Stimulated activated CD8-positive, alpha-beta memory T cell treated with anti-CD3 and anti-CD28 coated beads, Interleukin-4, amount 100 ng/mL, for 1 hour (primary cell): Measurements from ENCODE around the gene ELK4.

Experiments used
- DNase-seq, 2 donors: peaks; one replicate each; pipeline ENCODE4 v3.0.0-alpha.2; 2020; ENCODE audit warnings: low read depth in 2 of 2, low spot score in 1 of 2

The ELK4 gene

GRCh38 chr1:205569411-205570172, 62.2 kb downstream of the ELK4 start:
- DNase-seq, result no peak

DNA sequence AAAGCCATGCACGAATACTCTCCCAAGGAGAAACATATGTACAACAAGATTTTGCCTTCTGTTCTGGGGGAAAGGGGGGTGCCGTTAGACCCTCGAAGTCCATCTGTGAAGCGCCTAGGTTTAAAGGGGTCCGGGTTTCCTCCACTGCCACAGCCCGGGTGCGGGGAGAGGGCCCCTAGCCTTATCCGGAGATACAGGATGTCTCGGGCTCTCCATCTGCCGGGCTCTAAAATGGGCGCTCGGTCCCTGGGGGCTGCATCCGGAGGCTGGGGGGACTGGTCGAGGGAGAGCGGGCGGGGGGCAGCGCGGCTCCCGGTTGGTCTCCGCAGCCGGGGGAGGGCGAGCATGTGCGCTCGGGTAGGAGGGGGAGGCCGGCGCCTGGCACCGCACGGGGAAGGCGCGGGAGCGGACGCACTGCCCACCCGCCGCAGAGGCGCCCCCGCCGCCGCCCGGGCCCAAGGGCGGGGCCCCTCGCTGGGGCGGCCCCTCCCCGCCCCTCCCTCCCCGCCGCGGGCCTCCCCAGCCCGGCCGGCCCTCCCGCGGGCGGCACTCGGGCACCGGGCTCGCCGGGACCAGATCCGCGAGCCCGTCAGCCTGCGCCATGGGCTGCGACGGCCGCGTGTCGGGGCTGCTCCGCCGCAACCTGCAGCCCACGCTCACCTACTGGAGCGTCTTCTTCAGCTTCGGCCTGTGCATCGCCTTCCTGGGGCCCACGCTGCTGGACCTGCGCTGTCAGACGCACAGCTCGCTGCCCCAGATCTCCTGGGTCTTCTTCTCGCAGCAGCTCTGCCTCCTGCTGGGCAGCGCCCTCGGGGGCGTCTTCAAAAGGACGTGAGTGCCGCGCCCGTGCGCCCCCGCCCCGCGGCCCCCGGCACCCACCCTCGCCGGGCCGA, 63.1 kb downstream of the ELK4 start:
- no peak for DNase-seq

DNA sequence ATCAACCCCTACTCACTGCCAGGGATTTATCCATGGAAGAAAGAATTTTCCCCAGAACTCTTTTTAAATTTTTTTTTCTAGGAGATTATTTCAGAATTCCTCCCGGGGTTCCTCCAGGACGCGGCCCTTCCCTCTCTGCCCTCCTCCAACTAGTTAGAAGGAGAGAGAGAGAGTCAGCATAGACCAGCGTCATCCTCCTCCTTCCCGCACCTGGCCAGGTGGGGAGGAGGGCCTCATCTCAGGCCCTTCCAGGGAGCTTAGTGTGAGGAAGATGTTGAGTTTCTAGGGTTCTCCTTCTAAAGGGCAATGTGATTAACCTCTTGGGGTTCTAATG, 63.7 kb downstream of the ELK4 start:
- no peak for DNase-seq

DNA sequence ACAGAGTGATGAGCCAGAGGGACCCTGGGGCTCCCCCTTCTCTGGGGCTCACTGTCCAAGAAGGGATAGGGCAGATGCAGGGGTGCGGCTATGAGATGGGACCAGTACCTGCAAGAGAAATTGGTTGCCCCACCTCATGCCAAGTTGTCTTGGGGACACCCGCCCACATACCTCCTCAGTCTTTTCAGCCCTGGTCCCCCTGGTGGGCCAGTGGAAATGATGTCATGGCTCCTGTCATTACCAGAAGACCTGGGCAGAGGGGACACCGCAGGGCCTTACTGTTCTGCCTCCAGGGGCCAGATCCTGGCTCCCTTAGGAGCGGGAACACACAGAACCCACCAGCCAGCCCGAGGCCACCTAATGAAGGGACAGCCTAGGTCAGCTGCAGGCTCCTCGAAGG, 64.1 kb downstream of the ELK4 start:
- DNase-seq, result no peak

GRCh38 chr1:205565799-205566198, 66.0 kb downstream of the ELK4 start:
- no peak for DNase-seq

DNA sequence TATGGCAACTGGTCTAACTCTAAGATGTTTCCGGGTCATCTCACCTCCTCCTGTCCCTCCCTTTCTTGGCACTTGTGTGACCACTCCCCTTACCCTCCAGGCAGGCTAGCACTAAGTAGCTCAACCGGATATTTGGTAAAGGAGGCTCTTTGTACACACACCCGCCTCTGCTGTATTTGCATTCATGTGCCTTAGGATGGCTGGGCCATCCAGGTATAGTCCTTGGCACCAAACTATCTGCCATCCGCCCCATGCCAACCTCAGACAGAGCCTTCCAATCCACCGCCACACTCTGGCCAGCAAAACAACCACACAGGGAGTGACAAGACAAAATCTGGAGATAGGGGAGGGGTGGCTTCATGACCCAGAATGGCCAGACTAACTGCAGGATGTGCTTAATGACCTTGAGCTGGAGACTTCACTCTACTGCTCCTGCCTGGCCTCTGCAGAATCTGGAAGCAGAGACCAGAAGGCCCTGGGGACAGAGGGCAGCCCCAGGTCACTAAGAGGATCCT, 67.8 kb downstream of the ELK4 start:
- no peak for DNase-seq

- no peak for DNase-seq
Observed at GRCh38 chr1:205561501-205562203, 70.2 kb downstream of the ELK4 start.
